Common myeloid progenitor, CD34-positive (primary cell): ENCODE measurements around the gene SIM2.

ENCODE experiments used
- CTCF ChIA-PET: fragments of 350-600 bp; sonication (Branson Sonifier 250); formaldehyde crosslinking; loops from one replicate; lab custom pipeline; 2021; ENCODE audit warnings: antibody characterized with exemption; lab: Charles Lee
- POLR2A ChIA-PET: fragments of 350-600 bp; sonication (Branson Sonifier 250); formaldehyde crosslinking; loops from one replicate; lab custom pipeline; 2021; ENCODE audit warnings: antibody characterized with exemption; lab: Charles Lee
- DNase-seq, 3 donors: peaks; one replicate each; pipeline versions ENCODE4 v3.0.0 to v3.0.0-alpha.2; 2013
- H3K27ac ChIP-seq, 2 experiments: 1 replicate in 1 of 2; 2 replicates in 1 of 2; pipeline ENCODE4 v1.7.0; 2013; ENCODE audit warnings: inconsistent platforms in 2 of 2, low read length in 2 of 2, mild to moderate bottlenecking in 2 of 2, low read depth in 1 of 2, moderate library complexity in 1 of 2; ENCODE audit not compliant: severe bottlenecking in 2 of 2, insufficient read depth in 1 of 2, poor library complexity in 1 of 2
- H3K27me3 ChIP-seq, 5 experiments: replicated peaks in 2 of 5; 1 replicate in 3 of 5; 2 replicates in 2 of 5; pipeline versions ENCODE4 v1.6.1 to v1.7.0; 2013; ENCODE audit warnings: low read length in 4 of 5, mild to moderate bottlenecking in 2 of 5, moderate library complexity in 2 of 5, inconsistent platforms in 1 of 5; ENCODE audit not compliant: insufficient read depth in 5 of 5, control insufficient read depth in 4 of 5
- H3K36me3 ChIP-seq, 4 experiments: 1 replicate in 2 of 4; 2 replicates in 2 of 4; pipeline versions ENCODE4 v1.6.1 to v1.7.0; 2013; ENCODE audit warnings: low read length in 3 of 4, control low read depth in 1 of 4, mild to moderate bottlenecking in 1 of 4; ENCODE audit not compliant: control insufficient read depth in 4 of 4, insufficient read depth in 4 of 4
- H3K4me1 ChIP-seq, 4 experiments: 1 replicate in 3 of 4; 2 replicates in 1 of 4; pipeline versions ENCODE4 v1.6.1 to v1.7.1; 2013; ENCODE audit warnings: low read length in 3 of 4, mild to moderate bottlenecking in 3 of 4, control low read depth in 1 of 4, inconsistent platforms in 1 of 4, moderate library complexity in 1 of 4; ENCODE audit not compliant: control insufficient read depth in 4 of 4, insufficient read depth in 4 of 4; ENCODE audit errors: control extremely low read depth in 1 of 4
- H3K4me3 ChIP-seq, 7 experiments: 1 replicate in 4 of 7; 2 replicates in 3 of 7; pipeline versions ENCODE4 v1.5.1 to v1.7.0; 2013; ENCODE audit warnings: mild to moderate bottlenecking in 7 of 7, low read length in 6 of 7, moderate library complexity in 6 of 7, inconsistent platforms in 2 of 7, low read depth in 2 of 7, control low read depth in 1 of 7; ENCODE audit not compliant: insufficient read depth in 4 of 7, control insufficient read depth in 1 of 7; ENCODE audit errors: extremely low read depth in 1 of 7
- H3K9me3 ChIP-seq, 5 experiments: 1 replicate in 4 of 5; 2 replicates in 1 of 5; pipeline versions ENCODE4 v1.6.1 to v1.7.1; 2013; ENCODE audit warnings: low read length in 4 of 5, mild to moderate bottlenecking in 2 of 5, inconsistent platforms in 1 of 5, low read depth in 1 of 5, moderate library complexity in 1 of 5; ENCODE audit not compliant: control insufficient read depth in 4 of 5, insufficient read depth in 2 of 5; ENCODE audit errors: control extremely low read depth in 1 of 5
- WGBS: methylation state at CpG from one replicate; pipeline ENCODE4 v1.1.5; 2013; ENCODE audit not compliant: insufficient coverage; 5-methylcytosine and 5-hydroxymethylcytosine counted together

Gene SIM2

DNA sequence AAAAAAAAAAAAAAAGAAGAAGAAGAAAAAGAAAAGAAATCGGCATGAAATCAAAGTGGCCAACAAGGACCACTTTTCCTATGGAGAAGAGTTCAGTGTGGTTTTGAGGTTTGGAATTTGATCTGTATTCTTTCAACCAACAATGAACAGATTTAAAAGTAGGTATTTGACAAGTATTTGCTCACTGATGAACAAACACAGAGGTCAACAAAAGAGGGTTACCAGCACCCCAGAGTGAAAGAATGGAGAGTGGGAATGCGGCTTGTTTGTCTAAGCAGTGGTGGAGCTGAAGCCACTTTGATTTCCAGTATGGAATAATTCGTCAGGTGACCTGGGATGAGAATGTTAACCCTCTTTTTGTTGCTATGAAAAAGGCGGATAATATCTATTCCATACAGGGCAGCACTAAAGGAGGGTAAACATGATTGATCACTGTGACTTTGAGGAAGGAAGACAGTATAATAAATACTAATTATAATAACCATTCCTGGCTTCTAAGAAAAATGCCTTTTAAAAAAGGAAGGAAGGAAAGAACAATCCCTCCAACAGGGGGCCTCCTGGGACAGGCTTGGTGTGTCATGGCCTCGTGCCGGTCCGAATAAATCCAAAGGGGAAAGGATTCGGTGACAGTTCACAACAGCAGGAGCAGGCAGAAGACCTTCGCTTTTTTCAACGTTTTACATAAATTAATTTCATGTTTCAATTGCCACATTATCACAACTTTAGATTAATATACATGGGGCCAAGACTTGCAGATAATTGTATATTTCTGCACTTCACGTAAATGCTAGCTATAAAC, 37.2 kb upstream of the SIM2 start:
- Histone ChIP-seq H3K9me3 (no peaks in the 10 kb centered on the region), H3K4me3 (no peak overlapping the region), H3K27me3 (peaks cover 0 to 49% (median 14%) of the 10 kb centered on the region in 5 experiments), H3K36me3 (no peaks in the 10 kb centered on the region), H3K4me1 (no peaks in the 10 kb centered on the region), H3K27ac (no peak overlapping the region)
- 42% methylated on average over 2 of the region's 11 CpGs for WGBS
- CTCF ChIA-PET, result no interaction called here
- POLR2A ChIA-PET, result no interaction called here
- DNase-seq, result peak in 1 of 3 donors; percentile 9

DNA sequence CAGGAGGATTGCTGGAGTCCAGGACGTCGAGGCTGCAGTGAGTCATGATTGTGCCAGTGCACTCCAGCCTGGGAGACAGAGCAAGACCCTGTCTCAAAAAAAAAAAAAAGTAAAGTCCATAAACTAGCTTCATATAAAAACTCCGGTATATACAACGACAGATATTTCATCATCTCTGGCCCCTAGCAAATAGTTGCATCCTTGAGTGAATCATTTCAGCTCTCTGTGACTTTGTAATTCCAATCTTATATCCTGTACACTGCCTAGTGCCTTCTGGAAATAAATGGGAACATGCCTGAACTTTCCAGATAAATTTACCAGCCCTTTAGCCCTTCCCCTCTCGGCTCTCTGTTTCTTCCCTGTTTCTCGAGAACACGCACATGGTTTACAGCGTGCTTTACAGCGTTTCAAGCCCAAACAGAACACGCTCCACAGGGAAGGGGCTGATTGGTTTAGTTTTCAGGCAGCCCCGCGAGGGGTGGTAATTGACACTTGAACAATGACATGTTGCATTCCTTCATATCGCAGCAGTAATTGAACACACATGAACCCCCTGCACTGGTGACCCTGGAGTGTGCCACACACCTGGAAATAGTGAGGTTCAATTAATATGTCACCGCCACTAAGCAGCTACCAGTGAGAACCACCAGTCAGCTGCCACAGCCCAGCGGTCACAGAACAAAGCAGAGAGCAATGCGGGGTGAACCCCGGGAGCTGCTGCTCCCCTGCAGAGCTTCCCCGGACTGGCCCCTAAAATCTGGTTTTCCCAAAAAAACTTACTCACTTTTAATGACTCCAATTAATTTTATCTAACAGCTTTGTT, 35.7 kb upstream of the SIM2 start:
- no peaks in the 10 kb centered on the region for H3K4me1 ChIP-seq
- ChIA-PET CTCF (interaction anchor here (0.6 to 0.9 kb wide), 2 partner anchors 29 to 341 kb away, joined by 3 read pairs; no protein-coding TSS in a partner anchor), POLR2A (no interaction called here)
- WGBS, result 76% methylated on average over 14 of the region's 18 CpGs
- H3K9me3 ChIP-seq, result no peaks in the 10 kb centered on the region
- peaks cover 0 to 60% (median 17%) of the 10 kb centered on the region in 5 experiments for H3K27me3 ChIP-seq
- H3K36me3 ChIP-seq, result no peaks in the 10 kb centered on the region
- H3K27ac ChIP-seq, result no peak overlapping the region
- no peak overlapping the region for H3K4me3 ChIP-seq
- no peak for DNase-seq

DNA sequence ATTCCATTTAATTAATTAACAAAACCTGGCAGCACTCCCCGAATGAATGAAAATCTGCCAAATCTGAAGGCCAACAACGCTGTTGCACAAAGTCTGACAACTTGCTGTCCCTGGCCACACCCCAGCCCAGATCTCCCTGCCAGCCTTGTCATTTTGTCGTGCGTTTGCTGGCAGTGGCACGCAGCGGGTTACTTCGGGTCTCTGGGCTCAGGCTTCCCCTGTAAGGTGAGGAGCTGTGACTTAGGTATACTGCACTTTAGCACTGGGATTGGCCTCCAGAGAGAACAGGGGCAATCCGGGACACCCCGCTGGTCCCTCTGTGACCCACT, 34.3 kb upstream of the SIM2 start:
- Histone ChIP-seq H3K4me1 (no peaks in the 10 kb centered on the region), H3K27me3 (peaks cover 0 to 68% (median 14%) of the 10 kb centered on the region in 5 experiments), H3K36me3 (no peaks in the 10 kb centered on the region), H3K27ac (no peak overlapping the region), H3K4me3 (no peak overlapping the region), H3K9me3 (no peaks in the 10 kb centered on the region)
- CTCF ChIA-PET, result interaction anchor here (1.0 to 1.2 kb wide), 2 partner anchors 22 to 159 kb away, joined by 3 to 4 read pairs; no protein-coding TSS in a partner anchor
- POLR2A ChIA-PET, result no interaction called here
- no peak for DNase-seq
- WGBS, result 88% methylated on average over 8 of the region's 9 CpGs

DNA sequence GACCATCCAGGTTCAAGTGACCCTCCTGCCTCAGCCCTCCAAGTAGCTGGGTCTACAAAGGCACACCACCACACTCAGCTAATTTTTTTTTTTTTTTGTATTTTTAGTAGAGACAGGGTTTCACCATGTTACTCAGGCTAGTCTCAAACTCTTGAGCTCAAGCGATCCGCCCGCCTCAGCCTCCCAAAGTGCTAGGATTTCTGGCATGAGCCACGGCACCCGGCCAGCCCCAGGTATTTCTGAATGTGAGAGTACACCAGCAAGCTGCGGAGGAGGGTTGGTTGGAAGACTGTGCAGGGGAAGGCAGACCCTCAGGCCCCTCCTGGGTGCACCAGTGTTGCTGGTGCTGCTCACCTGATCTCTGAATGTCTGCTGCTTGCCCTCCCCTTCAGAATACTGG, 33.1 kb upstream of the SIM2 start:
- Histone ChIP-seq H3K27me3 (peaks cover 0 to 69% (median 15%) of the 10 kb centered on the region in 5 experiments), H3K36me3 (no peaks in the 10 kb centered on the region), H3K4me3 (no peak overlapping the region), H3K27ac (no peak overlapping the region), H3K9me3 (no peaks in the 10 kb centered on the region), H3K4me1 (no peaks in the 10 kb centered on the region)
- POLR2A ChIA-PET, result no interaction called here
- CTCF ChIA-PET, result no interaction called here
- WGBS, result 94% methylated on average over 6 of the region's 6 CpGs
- DNase-seq, result no peak

DNA sequence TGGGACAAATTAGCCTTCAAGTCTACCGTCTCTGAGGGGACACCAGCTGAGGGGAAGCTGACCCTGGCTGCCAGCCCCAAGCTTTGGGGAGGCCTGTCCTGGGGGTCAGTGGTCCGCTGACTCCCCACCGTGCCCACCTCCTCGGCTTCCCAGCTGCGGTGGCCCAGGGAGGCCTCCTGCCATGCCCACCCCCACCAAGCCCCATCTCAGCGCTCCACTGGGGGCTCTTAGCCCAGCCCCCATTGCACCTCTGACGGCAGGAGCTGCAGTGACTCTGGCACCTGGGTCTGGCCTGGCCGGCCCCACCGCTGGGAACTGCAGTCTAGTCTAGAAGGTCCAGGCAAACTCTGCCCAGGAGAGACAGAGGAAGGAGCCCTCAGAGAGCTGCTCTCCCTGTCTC, 30.2 kb upstream of the SIM2 start:
- CTCF ChIA-PET, result interaction anchor here (1.9 kb wide), 1 partner anchor 38 kb away, joined by 4 read pairs; no protein-coding TSS in a partner anchor

DNA sequence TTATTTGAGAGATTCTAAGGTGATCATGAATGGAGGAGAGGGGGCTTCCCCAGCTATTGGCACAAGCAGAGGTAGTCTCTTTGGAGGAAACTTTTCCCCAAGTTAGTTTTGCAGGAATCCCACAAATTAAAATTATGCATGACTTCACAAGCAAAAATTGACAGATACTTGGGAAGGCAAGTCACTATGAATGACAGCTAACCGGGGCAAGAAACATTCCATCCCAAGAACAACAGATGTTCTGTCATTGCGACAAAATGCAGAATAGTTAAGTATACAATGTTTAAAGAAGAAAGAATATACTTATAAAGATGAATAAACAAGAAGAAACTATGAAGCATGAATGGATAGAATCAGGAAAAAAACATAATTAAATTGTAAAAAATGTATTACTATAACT, 27.1 kb upstream of the SIM2 start:
- no peaks in the 10 kb centered on the region for H3K36me3 ChIP-seq
- no peaks in the 10 kb centered on the region for H3K4me1 ChIP-seq
- no peak overlapping the region for H3K4me3 ChIP-seq
- ChIA-PET POLR2A (no interaction called here), CTCF (interaction anchor here (1.3 kb wide), 1 partner anchor 19 kb away, joined by 3 read pairs; no protein-coding TSS in a partner anchor)
- no CpG with 5 or more reads among the region's 2 CpGs for WGBS
- no peak for DNase-seq
- H3K9me3 ChIP-seq, result peaks cover 0 to 2% (median 0%) of the 10 kb centered on the region in 5 experiments
- H3K27ac ChIP-seq, result no peak overlapping the region
- peaks cover 4 to 39% (median 14%) of the 10 kb centered on the region in 5 experiments for H3K27me3 ChIP-seq

More for the DNA sequence above, 30.2 kb upstream of the SIM2 start:
- no peaks in the 10 kb centered on the region for H3K36me3 ChIP-seq
- H3K27me3 ChIP-seq, result peaks cover 0 to 56% (median 20%) of the 10 kb centered on the region in 5 experiments
- no peak overlapping the region for H3K27ac ChIP-seq
- H3K9me3 ChIP-seq, result no peaks in the 10 kb centered on the region
- no peak for DNase-seq
- no peak overlapping the region for H3K4me3 ChIP-seq
- WGBS, result 74% methylated on average over 6 of the region's 9 CpGs
- POLR2A ChIA-PET, result no interaction called here
- no peaks in the 10 kb centered on the region for H3K4me1 ChIP-seq
